ENCODE data around the gene CWF19L1.
A peak's percentile ranks its signal among the peaks of the same experiment; 100 is the strongest.

The CWF19L1 gene

GRCh38 chr10:100267239-100268104 is at the start of gene CWF19L1:
CWF19L1 (minus strand) TSS chr10:100267638; CDS start chr10:100267593, 45 bp downstream.
- peak within 1 kb of the TSS; percentile 99 for H3K4me3 ChIP-seq (replicated peaks; ENCODE audit: low read depth, low read length)
- DNase-seq (ENCODE audit: low read depth), result peak; percentile 91
- no peak for TF ChIP-seq CTCF (IDR thresholded peaks at IDR 0.05; ENCODE audit: low read length, missing control alignments)

GRCh38 chr10:100315615-100316014 is 48.2 kb upstream of the CWF19L1 start:
- no peak for TF ChIP-seq CTCF (IDR thresholded peaks at IDR 0.05; ENCODE audit: low read length, missing control alignments)
- no peak for DNase-seq (ENCODE audit: low read depth)
- no peak overlapping the region for H3K4me3 ChIP-seq (replicated peaks; ENCODE audit: low read depth, low read length)

- no peak for TF ChIP-seq CTCF (IDR thresholded peaks at IDR 0.05; ENCODE audit: low read length, missing control alignments)
- no peak overlapping the region for H3K4me3 ChIP-seq (replicated peaks; ENCODE audit: low read depth, low read length)
- DNase-seq (ENCODE audit: low read depth), result no peak
Measured at GRCh38 chr10:100311298-100311697, 43.9 kb upstream of the CWF19L1 start.

- DNase-seq (ENCODE audit: low read depth), result peak; percentile 48
- TF ChIP-seq CTCF (IDR thresholded peaks at IDR 0.05; ENCODE audit: low read length, missing control alignments), result no peak
- no peak overlapping the region for H3K4me3 ChIP-seq (replicated peaks; ENCODE audit: low read depth, low read length)
Measured at GRCh38 chr10:100307684-100308083, 40.2 kb upstream of the CWF19L1 start.

- TF ChIP-seq CTCF (IDR thresholded peaks at IDR 0.05; ENCODE audit: low read length, missing control alignments), result no peak
- DNase-seq (ENCODE audit: low read depth), result no peak
- H3K4me3 ChIP-seq (replicated peaks; ENCODE audit: low read depth, low read length), result no peak overlapping the region
Measured at GRCh38 chr10:100306861-100307260, 39.4 kb upstream of the CWF19L1 start.

GRCh38 chr10:100304414-100304813 is 37.0 kb upstream of the CWF19L1 start:
- no peak for DNase-seq (ENCODE audit: low read depth)
- TF ChIP-seq CTCF (IDR thresholded peaks at IDR 0.05; ENCODE audit: low read length, missing control alignments), result no peak
- no peak overlapping the region for H3K4me3 ChIP-seq (replicated peaks; ENCODE audit: low read depth, low read length)
